ENCODE data around the gene ABHD5.

ABHD5 gene

DNA sequence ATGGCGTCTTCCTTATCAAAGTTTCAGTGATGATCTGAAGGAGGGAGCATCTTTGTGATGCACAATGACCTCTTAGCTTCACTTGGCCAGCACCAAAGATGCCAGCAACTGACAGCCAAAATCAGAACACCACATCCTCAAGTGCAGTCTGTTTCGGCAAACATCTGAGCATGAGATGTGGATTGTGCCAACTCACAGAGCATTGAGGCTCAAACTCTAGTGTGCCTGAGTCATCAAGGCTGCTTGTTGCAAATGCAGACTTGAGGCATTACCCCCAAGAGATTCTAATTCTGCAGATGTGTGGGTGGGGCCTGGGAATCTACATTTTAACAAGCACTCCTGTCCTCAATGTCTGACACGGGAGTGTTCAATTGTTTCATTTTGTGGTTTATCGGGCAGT is 35.8 kb downstream of the ABHD5 start:
- DNase-seq (ENCODE audit: low read depth, low spot score) = no peak
- H3K9ac ChIP-seq (ENCODE audit: insufficient read length) = no peak overlapping the region
- TF ChIP-seq POLR2AphosphoS5 (IDR thresholded peaks at IDR 0.05; ENCODE audit: borderline replicate concordance, low read depth, low read length) (no peak), EZH2 (IDR thresholded peaks at IDR 0.05) (no peak)
- no peaks in the 10 kb centered on the region for H3K9me3 ChIP-seq (ENCODE audit: low read depth, low read length)
- no peak overlapping the region for H3K4me3 ChIP-seq
- no peak overlapping the region for H3K27ac ChIP-seq
- H3K36me3 ChIP-seq (ENCODE audit: insufficient read depth, low read length) = no peaks in the 10 kb centered on the region

DNA sequence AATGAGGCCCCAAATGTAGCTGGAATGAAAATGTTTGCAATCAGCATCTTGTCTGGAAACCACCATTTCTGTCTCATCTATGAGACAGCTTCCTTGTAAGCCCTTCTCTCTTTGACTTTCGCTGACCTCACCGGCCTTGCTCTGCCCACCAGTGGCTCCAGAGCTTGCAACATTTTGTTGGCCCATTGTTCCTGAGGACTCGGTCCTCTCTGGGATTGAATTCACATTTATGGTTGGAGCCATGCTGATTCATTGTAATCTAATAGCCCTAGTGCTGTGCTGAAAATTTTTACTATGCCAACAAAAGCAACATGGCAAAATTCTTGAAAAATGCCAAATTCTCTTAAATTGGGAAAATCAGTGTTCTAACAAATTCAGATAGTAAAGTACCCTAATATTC is 37.2 kb downstream of the ABHD5 start:
- H3K9ac ChIP-seq (ENCODE audit: insufficient read length) = no peak overlapping the region
- H3K4me3 ChIP-seq = no peak overlapping the region
- no peak for TF ChIP-seq EZH2 (IDR thresholded peaks at IDR 0.05)
- TF ChIP-seq FOXP2 (optimal IDR thresholded peaks at IDR 0.05; ENCODE audit: control extremely low read depth, extremely low read length, insufficient read depth) = no peak
- no peak for TF ChIP-seq POLR2AphosphoS5 (IDR thresholded peaks at IDR 0.05; ENCODE audit: borderline replicate concordance, low read depth, low read length)
- no peaks in the 10 kb centered on the region for H3K36me3 ChIP-seq (ENCODE audit: insufficient read depth, low read length)
- H3K27ac ChIP-seq = no peak overlapping the region
- H3K9me3 ChIP-seq (ENCODE audit: low read depth, low read length) = no peaks in the 10 kb centered on the region
- no peak for DNase-seq (ENCODE audit: low read depth, low spot score)

DNA sequence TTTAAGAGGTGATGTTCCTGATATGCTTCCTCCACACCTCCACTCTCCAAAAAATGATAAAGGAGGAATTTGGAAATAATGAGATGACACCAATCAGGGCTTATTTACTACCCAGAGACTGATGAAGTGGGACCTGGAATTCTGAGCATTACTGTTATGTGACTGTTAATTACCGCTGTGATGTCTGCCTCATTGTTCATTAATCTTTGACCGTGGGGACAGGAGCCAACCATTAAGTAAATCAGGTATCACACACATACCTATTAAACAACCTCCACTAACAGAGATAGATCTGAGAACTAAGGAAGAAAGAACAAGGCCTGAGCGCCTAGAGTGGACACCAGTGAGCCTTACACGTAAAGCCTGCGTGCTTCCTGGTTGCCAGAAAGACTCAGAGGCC is 37.7 kb downstream of the ABHD5 start:
- Histone ChIP-seq H3K9ac (ENCODE audit: insufficient read length) (no peak overlapping the region), H3K4me3 (no peak overlapping the region), H3K9me3 (ENCODE audit: low read depth, low read length) (no peaks in the 10 kb centered on the region), H3K27ac (no peak overlapping the region), H3K36me3 (ENCODE audit: insufficient read depth, low read length) (no peaks in the 10 kb centered on the region)
- no peak for TF ChIP-seq POLR2AphosphoS5 (IDR thresholded peaks at IDR 0.05; ENCODE audit: borderline replicate concordance, low read depth, low read length)
- TF ChIP-seq EZH2 (IDR thresholded peaks at IDR 0.05) = no peak
- TF ChIP-seq FOXP2 (optimal IDR thresholded peaks at IDR 0.05; ENCODE audit: control extremely low read depth, extremely low read length, insufficient read depth) = no peak
- no peak for DNase-seq (ENCODE audit: low read depth, low spot score)

DNA sequence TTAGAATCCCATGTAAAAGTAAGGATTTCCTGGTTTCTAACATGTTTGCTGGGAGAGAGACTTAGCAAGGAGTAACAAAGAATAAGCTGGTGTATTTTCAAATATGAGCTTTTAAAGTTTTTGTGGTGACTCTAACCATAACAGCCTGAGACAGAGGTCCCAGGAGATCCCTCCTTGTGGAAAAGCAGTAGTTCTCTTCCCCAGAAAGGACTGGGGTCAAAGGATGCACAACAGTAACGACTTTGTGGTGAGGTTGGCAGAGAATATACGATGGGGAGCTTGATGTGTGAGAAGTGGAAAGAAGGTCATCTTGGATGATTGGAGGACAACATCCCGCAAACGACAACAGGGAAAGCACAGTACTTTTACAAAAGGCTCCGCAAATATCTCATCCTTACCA is 38.2 kb downstream of the ABHD5 start:
- H3K4me3 ChIP-seq = no peak overlapping the region
- H3K36me3 ChIP-seq (ENCODE audit: insufficient read depth, low read length) = no peaks in the 10 kb centered on the region
- no peak for DNase-seq (ENCODE audit: low read depth, low spot score)
- no peak overlapping the region for H3K27ac ChIP-seq
- no peak overlapping the region for H3K9ac ChIP-seq (ENCODE audit: insufficient read length)
- TF ChIP-seq EZH2 (IDR thresholded peaks at IDR 0.05) (no peak), FOXP2 (optimal IDR thresholded peaks at IDR 0.05; ENCODE audit: control extremely low read depth, extremely low read length, insufficient read depth) (no peak), POLR2AphosphoS5 (IDR thresholded peaks at IDR 0.05; ENCODE audit: borderline replicate concordance, low read depth, low read length) (no peak)
- no peaks in the 10 kb centered on the region for H3K9me3 ChIP-seq (ENCODE audit: low read depth, low read length)

DNA sequence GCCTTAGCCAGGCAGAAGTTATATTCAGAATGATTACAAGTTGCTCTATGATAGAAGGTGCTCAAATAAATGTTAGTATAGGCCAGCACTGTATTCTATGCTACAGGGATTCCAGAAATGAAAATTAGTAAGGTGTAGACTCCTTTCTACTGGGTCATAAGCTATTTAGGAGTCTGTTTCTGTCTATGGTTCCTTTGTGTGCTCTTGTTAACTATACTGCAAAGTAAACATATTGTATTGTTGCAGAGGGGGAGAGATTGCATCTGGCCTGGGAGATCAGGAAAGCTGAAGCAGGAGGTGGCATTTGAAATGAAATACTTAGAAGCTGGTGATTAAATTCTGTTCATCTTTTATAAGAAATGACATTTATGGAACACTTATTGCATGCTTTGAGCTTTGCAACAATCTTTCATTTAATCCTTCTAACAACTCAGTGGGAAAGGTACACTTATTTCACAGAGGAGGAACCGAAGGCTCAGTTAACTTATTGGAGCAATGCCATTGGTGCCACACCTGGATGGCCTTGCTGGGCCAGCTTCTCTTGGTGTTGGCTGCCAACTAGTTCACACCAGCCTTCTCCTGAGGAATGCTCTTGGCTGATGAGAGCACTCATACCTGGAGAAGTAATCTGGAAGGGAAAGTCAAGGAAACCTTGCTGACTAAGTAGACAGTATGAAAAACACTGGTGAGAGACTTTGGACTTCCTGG is 39.1 kb downstream of the ABHD5 start:
- H3K27ac ChIP-seq = no peak overlapping the region
- TF ChIP-seq POLR2AphosphoS5 (IDR thresholded peaks at IDR 0.05; ENCODE audit: borderline replicate concordance, low read depth, low read length) = no peak
- no peak for TF ChIP-seq FOXP2 (optimal IDR thresholded peaks at IDR 0.05; ENCODE audit: control extremely low read depth, extremely low read length, insufficient read depth)
- no peak for TF ChIP-seq EZH2 (IDR thresholded peaks at IDR 0.05)
- H3K4me3 ChIP-seq = no peak overlapping the region
- no peak overlapping the region for H3K9ac ChIP-seq (ENCODE audit: insufficient read length)
- H3K36me3 ChIP-seq (ENCODE audit: insufficient read depth, low read length) = no peaks in the 10 kb centered on the region
- DNase-seq (ENCODE audit: low read depth, low spot score) = no peak
- no peaks in the 10 kb centered on the region for H3K9me3 ChIP-seq (ENCODE audit: low read depth, low read length)

DNA sequence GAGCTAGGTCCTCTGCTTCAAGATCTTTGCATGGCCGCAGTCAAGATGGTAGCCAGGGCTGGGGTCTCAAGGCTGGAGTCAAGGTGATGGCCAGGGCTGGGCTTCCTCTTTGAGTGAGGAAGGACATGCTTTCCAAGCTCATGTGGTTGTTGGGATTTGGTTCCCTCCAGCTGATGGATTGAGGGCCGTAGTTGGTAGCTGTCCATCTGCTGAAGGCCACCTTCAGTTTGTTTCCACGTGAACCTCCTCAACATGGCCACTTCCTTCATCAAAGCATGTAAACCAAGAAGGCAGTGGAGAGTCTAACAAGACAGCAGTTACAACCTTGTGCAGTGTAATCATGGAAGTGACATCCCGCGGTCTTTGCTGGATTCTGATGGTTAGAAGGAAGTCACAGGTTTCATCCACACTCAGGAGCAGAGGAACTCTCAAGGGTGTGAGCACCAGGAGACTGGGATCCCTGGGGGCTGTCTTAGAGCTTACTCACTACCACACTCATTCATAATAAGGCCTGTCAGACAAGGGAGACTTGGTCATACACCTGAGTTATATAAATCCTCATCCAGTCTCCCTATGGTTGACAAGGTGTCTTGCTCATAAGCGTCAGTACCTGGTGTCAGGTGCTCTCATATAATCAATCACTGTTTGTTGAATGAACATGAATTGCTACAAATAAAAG is 42.1 kb downstream of the ABHD5 start:
- no peaks in the 10 kb centered on the region for H3K9me3 ChIP-seq (ENCODE audit: low read depth, low read length)
- no peaks in the 10 kb centered on the region for H3K36me3 ChIP-seq (ENCODE audit: insufficient read depth, low read length)
- no peak overlapping the region for H3K4me3 ChIP-seq
- H3K9ac ChIP-seq (ENCODE audit: insufficient read length) = no peak overlapping the region
- TF ChIP-seq FOXP2 (optimal IDR thresholded peaks at IDR 0.05; ENCODE audit: control extremely low read depth, extremely low read length, insufficient read depth) = no peak
- no peak for TF ChIP-seq POLR2AphosphoS5 (IDR thresholded peaks at IDR 0.05; ENCODE audit: borderline replicate concordance, low read depth, low read length)
- TF ChIP-seq EZH2 (IDR thresholded peaks at IDR 0.05) = no peak
- DNase-seq (ENCODE audit: low read depth, low spot score) = no peak
- H3K27ac ChIP-seq = no peak overlapping the region

DNA sequence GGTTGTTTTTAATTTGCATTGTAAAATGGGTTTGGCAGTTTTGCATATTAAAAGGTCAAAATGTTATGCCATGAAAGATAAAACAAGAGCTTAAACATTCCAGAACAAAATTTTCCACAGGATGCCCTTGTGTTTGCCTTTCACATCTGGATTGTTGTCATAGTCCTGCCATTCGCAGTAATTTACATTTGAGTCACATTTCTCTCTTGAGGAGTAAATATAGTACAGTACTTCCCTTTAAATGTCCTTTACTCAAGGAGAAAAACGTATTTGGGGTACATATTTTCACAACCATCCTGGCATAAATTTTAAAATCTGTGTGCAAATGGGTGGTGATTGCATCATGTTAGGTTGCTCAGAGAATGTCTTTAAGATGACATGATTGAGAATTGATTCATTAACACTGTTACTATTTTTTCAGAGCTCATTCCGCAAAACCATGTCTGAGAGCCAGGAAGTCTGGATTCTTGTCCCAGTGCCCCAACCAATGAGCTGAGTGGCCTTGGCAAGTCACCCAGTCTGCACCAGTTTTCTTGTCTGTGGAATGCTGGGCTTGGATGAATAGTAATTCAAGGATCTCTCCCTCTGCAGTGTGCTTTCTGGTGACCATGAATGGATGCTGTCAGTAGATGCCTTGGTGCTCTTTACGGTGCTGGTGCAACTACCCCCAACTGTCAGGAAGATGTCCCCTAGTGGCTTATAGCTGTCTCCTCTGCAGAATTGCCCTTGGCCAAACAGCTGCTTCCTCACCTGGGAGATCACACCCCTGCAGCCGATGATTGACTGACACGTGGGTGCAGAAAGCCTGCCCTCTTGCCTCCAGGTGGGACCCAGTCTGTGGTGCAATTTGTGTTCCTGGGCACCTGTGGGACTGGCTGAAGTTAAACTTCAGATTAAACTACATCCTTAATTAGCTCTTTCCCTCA is 43.0 kb downstream of the ABHD5 start:
- no peak overlapping the region for H3K27ac ChIP-seq
- H3K9ac ChIP-seq (ENCODE audit: insufficient read length) = no peak overlapping the region
- no peaks in the 10 kb centered on the region for H3K9me3 ChIP-seq (ENCODE audit: low read depth, low read length)
- DNase-seq (ENCODE audit: low read depth, low spot score) = no peak
- no peaks in the 10 kb centered on the region for H3K36me3 ChIP-seq (ENCODE audit: insufficient read depth, low read length)
- H3K4me3 ChIP-seq = no peak overlapping the region
- TF ChIP-seq POLR2AphosphoS5 (IDR thresholded peaks at IDR 0.05; ENCODE audit: borderline replicate concordance, low read depth, low read length) = no peak
- TF ChIP-seq FOXP2 (optimal IDR thresholded peaks at IDR 0.05; ENCODE audit: control extremely low read depth, extremely low read length, insufficient read depth) = no peak
- no peak for TF ChIP-seq EZH2 (IDR thresholded peaks at IDR 0.05)

DNA sequence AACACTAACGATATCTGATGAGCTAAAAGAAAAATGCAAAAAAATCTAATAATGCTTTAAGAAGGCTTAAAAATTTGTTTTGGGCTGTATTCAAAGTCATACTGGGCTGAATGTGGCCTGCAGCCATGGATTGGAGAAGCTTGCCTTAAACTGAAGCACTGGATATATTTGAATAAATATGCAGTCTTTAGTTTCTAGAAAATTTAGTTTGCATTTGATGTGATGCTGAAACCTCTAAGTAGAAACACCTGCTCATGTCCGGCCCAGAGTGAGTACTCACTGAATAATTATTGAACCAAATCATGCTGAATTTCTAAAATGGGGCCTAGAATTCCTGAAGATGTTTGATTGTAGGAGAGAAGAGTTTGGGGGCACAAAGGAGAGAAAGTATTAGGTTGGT is 43.9 kb downstream of the ABHD5 start:
- no peak for DNase-seq (ENCODE audit: low read depth, low spot score)
- TF ChIP-seq POLR2AphosphoS5 (IDR thresholded peaks at IDR 0.05; ENCODE audit: borderline replicate concordance, low read depth, low read length) = no peak
- no peak for TF ChIP-seq FOXP2 (optimal IDR thresholded peaks at IDR 0.05; ENCODE audit: control extremely low read depth, extremely low read length, insufficient read depth)
- no peak for TF ChIP-seq EZH2 (IDR thresholded peaks at IDR 0.05)
- no peaks in the 10 kb centered on the region for H3K36me3 ChIP-seq (ENCODE audit: insufficient read depth, low read length)
- H3K4me3 ChIP-seq = no peak overlapping the region
- H3K9ac ChIP-seq (ENCODE audit: insufficient read length) = no peak overlapping the region
- no peak overlapping the region for H3K27ac ChIP-seq
- no peaks in the 10 kb centered on the region for H3K9me3 ChIP-seq (ENCODE audit: low read depth, low read length)

Data from SK-N-MC (cell line).